ENCODE measurements around the gene TBC1D8. TPM values are rescaled to one million over a fixed set of nuclear protein-coding genes. Genes with fewer than 3 reads are reported as not detected.

TBC1D8 gene
- total and polyA plus RNA-seq, 9 of the 15 experiments (the other 6 are each of a cell fraction or from before 2014, with no cell fraction given): 0.36 to 1.3 (median 0.82) TPM

DNA sequence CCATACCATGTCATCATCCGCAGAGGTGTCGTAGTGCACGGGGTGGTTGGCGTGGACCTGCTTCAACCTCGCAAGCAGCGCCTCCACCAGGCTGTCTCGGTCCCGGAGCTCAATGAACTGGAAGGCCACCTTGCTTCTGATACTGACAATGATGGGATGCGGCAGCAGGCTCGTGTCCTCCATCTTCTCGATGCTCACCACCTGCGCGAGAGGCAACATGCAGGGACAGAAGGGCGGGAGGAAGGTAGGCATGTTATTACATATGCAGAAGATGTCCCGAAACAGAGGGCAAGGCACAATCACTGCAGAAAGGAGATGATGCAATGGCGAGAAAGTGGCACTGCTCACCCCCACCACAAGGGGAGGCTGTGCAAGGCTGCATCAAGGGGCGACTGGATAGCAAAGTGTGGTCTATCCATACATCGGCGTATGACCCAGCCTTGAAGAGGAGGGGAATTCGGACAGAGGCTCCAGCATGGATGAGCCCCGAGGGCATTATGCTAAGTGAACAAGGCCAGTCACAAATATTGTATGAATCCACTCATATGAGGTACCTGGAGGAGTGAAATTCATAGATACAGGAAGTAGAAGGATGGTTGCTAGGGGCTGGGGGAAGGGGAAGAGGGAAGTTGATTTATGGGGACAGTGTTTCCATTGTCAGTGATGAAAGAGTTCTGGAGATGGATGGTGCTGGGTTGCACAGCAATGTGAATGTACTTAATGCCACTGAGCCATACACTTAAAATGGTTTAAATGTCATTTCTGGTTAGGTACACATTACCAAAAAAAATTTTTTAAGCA is 112.5 kb downstream of the TBC1D8 start (continued):
- TF ChIP-seq SIX5 (IDR thresholded peaks at IDR 0.05; ENCODE audit: borderline replicate concordance in 1 of 2, insufficient read depth in 1 of 2, low read depth in 1 of 2, low read length in 2 of 2): no peak
- TF ChIP-seq, protein P1, sequence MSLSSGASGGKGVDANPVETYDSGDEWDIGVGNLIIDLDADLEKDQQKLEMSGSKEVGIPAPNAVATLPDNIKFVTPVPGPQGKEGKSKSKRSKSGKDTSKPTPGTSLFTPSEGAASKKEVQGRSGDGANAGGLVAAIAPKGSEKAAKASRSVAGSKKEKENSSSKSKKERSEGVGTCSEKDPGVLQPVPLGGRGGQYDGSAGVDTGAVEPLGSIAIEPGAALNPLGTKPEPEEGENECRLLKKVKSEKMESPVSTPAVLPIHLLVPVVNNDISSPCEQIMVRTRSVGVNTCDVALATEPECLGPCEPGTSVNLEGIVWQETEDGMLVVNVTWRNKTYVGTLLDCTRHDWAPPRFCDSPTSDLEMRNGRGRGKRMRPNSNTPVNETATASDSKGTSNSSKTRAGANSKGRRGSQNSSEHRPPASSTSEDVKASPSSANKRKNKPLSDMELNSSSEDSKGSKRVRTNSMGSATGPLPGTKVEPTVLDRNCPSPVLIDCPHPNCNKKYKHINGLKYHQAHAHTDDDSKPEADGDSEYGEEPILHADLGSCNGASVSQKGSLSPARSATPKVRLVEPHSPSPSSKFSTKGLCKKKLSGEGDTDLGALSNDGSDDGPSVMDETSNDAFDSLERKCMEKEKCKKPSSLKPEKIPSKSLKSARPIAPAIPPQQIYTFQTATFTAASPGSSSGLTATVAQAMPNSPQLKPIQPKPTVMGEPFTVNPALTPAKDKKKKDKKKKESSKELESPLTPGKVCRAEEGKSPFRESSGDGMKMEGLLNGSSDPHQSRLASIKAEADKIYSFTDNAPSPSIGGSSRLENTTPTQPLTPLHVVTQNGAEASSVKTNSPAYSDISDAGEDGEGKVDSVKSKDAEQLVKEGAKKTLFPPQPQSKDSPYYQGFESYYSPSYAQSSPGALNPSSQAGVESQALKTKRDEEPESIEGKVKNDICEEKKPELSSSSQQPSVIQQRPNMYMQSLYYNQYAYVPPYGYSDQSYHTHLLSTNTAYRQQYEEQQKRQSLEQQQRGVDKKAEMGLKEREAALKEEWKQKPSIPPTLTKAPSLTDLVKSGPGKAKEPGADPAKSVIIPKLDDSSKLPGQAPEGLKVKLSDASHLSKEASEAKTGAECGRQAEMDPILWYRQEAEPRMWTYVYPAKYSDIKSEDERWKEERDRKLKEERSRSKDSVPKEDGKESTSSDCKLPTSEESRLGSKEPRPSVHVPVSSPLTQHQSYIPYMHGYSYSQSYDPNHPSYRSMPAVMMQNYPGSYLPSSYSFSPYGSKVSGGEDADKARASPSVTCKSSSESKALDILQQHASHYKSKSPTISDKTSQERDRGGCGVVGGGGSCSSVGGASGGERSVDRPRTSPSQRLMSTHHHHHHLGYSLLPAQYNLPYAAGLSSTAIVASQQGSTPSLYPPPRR (CRISPR knock-in tag; IDR thresholded peaks at IDR 0.05; ENCODE audit: borderline replicate concordance): no peak
- no peak for TF ChIP-seq OTX1 (CRISPR knock-in tag; IDR thresholded peaks at IDR 0.05)
- TF ChIP-seq, protein P2, sequence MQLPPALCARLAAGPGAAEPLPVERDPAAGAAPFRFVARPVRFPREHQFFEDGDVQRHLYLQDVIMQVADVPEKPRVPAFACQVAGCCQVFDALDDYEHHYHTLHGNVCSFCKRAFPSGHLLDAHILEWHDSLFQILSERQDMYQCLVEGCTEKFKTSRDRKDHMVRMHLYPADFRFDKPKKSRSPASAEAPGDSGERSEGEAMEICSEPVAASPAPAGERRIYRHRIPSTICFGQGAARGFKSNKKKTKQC (CRISPR knock-in tag; IDR thresholded peaks at IDR 0.05): no peak
- TF ChIP-seq ZNF143 (CRISPR knock-in tag; IDR thresholded peaks at IDR 0.05): no peak
- TF ChIP-seq ZNF644 (tag; IDR thresholded peaks at IDR 0.05; ENCODE audit: low read depth): no peak
- no peak for TF ChIP-seq ZBTB12 (CRISPR knock-in tag; IDR thresholded peaks at IDR 0.05)
- no peak for TF ChIP-seq ZKSCAN1 (IDR thresholded peaks at IDR 0.05; ENCODE audit: low read depth, low read length)
- TF ChIP-seq ZNF699 (CRISPR knock-in tag; IDR thresholded peaks at IDR 0.05; ENCODE audit: insufficient replicate concordance): no peak
- TF ChIP-seq TSC22D4 (tag; IDR thresholded peaks at IDR 0.05): no peak
- TF ChIP-seq KAT2B (IDR thresholded peaks at IDR 0.05; ENCODE audit: low read depth, low read length): no peak

Measured in K562 (cell line).